BJ (cell line): ENCODE results near the gene PATJ. TPM values are rescaled to one million over a fixed set of nuclear protein-coding genes. Genes with fewer than 3 reads are reported as not detected.

Experiments
- CTCF ChIA-PET: fragments of 350-600 bp; formaldehyde crosslinking; extraction: SDS; loops from one replicate; lab custom pipeline; 2021; ENCODE audit warnings: antibody characterized with exemption, inconsistent platforms; lab: Yijun Ruan, JAX
- POLR2A ChIA-PET: fragments of 300-600 bp; sonication (Branson Sonifier 250); formaldehyde crosslinking; extraction: SDS; loops from one replicate; lab custom pipeline; 2021; ENCODE audit warnings: antibody characterized with exemption; lab: Charles Lee
- DNase-seq: peaks from one replicate; pipeline ENCODE4 v3.0.0-alpha.2; 2011; ENCODE audit warnings: low read depth
- H3K27me3 ChIP-seq: 2 replicates; pipeline ENCODE4 v1.6.0; 2011; ENCODE audit warnings: low read length; ENCODE audit not compliant: control insufficient read depth, insufficient read depth
- H3K36me3 ChIP-seq: 2 replicates; pipeline ENCODE4 v1.5.1; 2011; ENCODE audit warnings: low read length; ENCODE audit not compliant: control insufficient read depth, insufficient read depth
- H3K4me3 ChIP-seq: 2 replicates; pipeline ENCODE4 v1.5.1; 2011; ENCODE audit warnings: low read depth, mild to moderate bottlenecking, control low read depth, low read length
- CTCF ChIP-seq: IDR thresholded peaks from 2 replicates; pipeline ENCODE4 v1.5.1; 2011; ENCODE audit warnings: low read depth, mild to moderate bottlenecking, control low read depth, inconsistent platforms, low read length, moderate library complexity; ENCODE audit not compliant: insufficient read depth
- polyA plus RNA-seq: library from polyadenylated mRNA; depleted of rRNA; stranded (reverse); fragments of >200 nt; gene quantifications from 2 replicates; pipeline ENCODE4 v1.2.3, GENCODE V29; 2011

Gene PATJ
- polyA plus RNA-seq, 1 experiment, result 3.0 TPM

- POLR2A ChIA-PET, result no interaction called here
Measured at GRCh38 chr1:61953076-61953789, 211.0 kb downstream of the PATJ start.

GRCh38 chr1:61953790-61954150 is 211.5 kb downstream of the PATJ start:
- H3K4me3 ChIP-seq, result no peak overlapping the region
- no peaks in the 10 kb centered on the region for H3K27me3 ChIP-seq
- H3K36me3 ChIP-seq, result no peaks in the 10 kb centered on the region
- TF ChIP-seq CTCF, result no peak
- no peak for DNase-seq
- POLR2A ChIA-PET, result no interaction called here
- CTCF ChIA-PET, result no interaction called here

More at GRCh38 chr1:61953076-61953789, 211.0 kb downstream of the PATJ start:
- CTCF ChIA-PET, result no interaction called here
- Histone ChIP-seq H3K27me3 (no peaks in the 10 kb centered on the region), H3K4me3 (no peak overlapping the region), H3K36me3 (no peaks in the 10 kb centered on the region)
- TF ChIP-seq CTCF, result no peak
- DNase-seq, result no peak

GRCh38 chr1:61955261-61955660 is 213.0 kb downstream of the PATJ start:
- ChIA-PET POLR2A (no interaction called here), CTCF (no interaction called here)
- no peaks in the 10 kb centered on the region for H3K27me3 ChIP-seq
- no peak for DNase-seq
- H3K4me3 ChIP-seq, result no peak overlapping the region
- no peaks in the 10 kb centered on the region for H3K36me3 ChIP-seq
- no peak for TF ChIP-seq CTCF

GRCh38 chr1:61956016-61956645 is 213.9 kb downstream of the PATJ start:
- no peak for DNase-seq
- no peak for TF ChIP-seq CTCF
- POLR2A ChIA-PET, result no interaction called here
- Histone ChIP-seq H3K4me3 (no peak overlapping the region), H3K27me3 (no peaks in the 10 kb centered on the region), H3K36me3 (no peaks in the 10 kb centered on the region)
- CTCF ChIA-PET, result no interaction called here

GRCh38 chr1:61956784-61957183 is 214.5 kb downstream of the PATJ start:
- Histone ChIP-seq H3K27me3 (no peaks in the 10 kb centered on the region), H3K4me3 (no peak overlapping the region), H3K36me3 (no peaks in the 10 kb centered on the region)
- CTCF ChIA-PET, result no interaction called here
- no peak for TF ChIP-seq CTCF
- no peak for DNase-seq
- POLR2A ChIA-PET, result no interaction called here
